MM.1S (cell line): ENCODE measurements around the gene USF3.

Experiments used
- DNase-seq: peaks from one replicate; pipeline ENCODE4 v3.0.0-alpha.2; 2015
- H2AFZ ChIP-seq: fragments of 300-600 bp; sonication (generic); 2 replicates; pipeline ENCODE4 v1.6.0; 2016; ENCODE audit warnings: antibody characterized with exemption, low read length
- H3F3A ChIP-seq: fragments of 300-600 bp; sonication (generic); 2 replicates; pipeline ENCODE4 v1.6.1; 2016; ENCODE audit warnings: mild to moderate bottlenecking, antibody characterized with exemption, low read length, moderate library complexity, mixed read lengths; ENCODE audit not compliant: insufficient read depth
- H3K27ac ChIP-seq: fragments of 300-600 bp; sonication (generic); 2 replicates; pipeline ENCODE4 v1.5.1; 2016; ENCODE audit warnings: mild to moderate bottlenecking, low read length
- H3K27me3 ChIP-seq: fragments of 300-600 bp; sonication (generic); replicated peaks from 2 replicates; pipeline ENCODE4 v1.6.0; 2016; ENCODE audit warnings: low read length; ENCODE audit not compliant: insufficient read depth
- H3K36me3 ChIP-seq: fragments of 300-600 bp; sonication (generic); replicated peaks from 2 replicates; pipeline ENCODE4 v1.6.1; 2016; ENCODE audit warnings: mild to moderate bottlenecking, low read length, mixed read lengths; ENCODE audit not compliant: insufficient read depth
- H3K4me1 ChIP-seq: fragments of 300-600 bp; sonication (generic); 2 replicates; pipeline ENCODE4 v1.6.1; 2016; ENCODE audit warnings: low read length, mixed read lengths
- H3K4me2 ChIP-seq: fragments of 300-600 bp; sonication (generic); 2 replicates; pipeline ENCODE4 v1.6.0; 2016; ENCODE audit warnings: low read depth, low read length
- H3K4me3 ChIP-seq: fragments of 300-600 bp; sonication (generic); 2 replicates; pipeline ENCODE4 v1.5.1; 2016; ENCODE audit warnings: low read length, mixed read lengths
- H3K79me2 ChIP-seq: fragments of 300-600 bp; sonication (generic); 2 replicates; pipeline ENCODE4 v1.6.1; 2016; ENCODE audit warnings: mixed run types, low read length, mixed read lengths
- H3K9ac ChIP-seq: fragments of 300-600 bp; sonication (generic); 2 replicates; pipeline ENCODE4 v1.6.1; 2016; ENCODE audit warnings: low read length, mixed read lengths
- H3K9me2 ChIP-seq: fragments of 300-600 bp; sonication (generic); replicated peaks from 2 replicates; pipeline ENCODE4 v1.6.1; 2016; ENCODE audit warnings: mild to moderate bottlenecking, low read length, mixed read lengths; ENCODE audit not compliant: insufficient read depth
- H3K9me3 ChIP-seq: fragments of 300-600 bp; sonication (generic); replicated peaks from 2 replicates; pipeline ENCODE4 v1.6.1; 2016; ENCODE audit warnings: mild to moderate bottlenecking, low read length, mixed read lengths; ENCODE audit not compliant: insufficient read depth
- H4K20me1 ChIP-seq: fragments of 300-600 bp; sonication (generic); 2 replicates; pipeline ENCODE4 v1.6.1; 2016; ENCODE audit warnings: mild to moderate bottlenecking, low read length, moderate library complexity, mixed read lengths; ENCODE audit not compliant: insufficient read depth
- CTCF ChIP-seq: fragments of 300-600 bp; sonication (generic); IDR thresholded peaks from 2 replicates; pipeline ENCODE4 v1.5.1; 2016; ENCODE audit warnings: antibody characterized with exemption, low read length, mixed read lengths
- EZH2 ChIP-seq: fragments of 300-600 bp; sonication (generic); optimal IDR thresholded peaks from 2 replicates; pipeline ENCODE3; 2017; ENCODE audit warnings: low read depth, mild to moderate bottlenecking, antibody characterized with exemption, low read length, mixed read lengths
- EZH2phosphoT487 ChIP-seq: fragments of 300-600 bp; sonication (generic); IDR thresholded peaks from 2 replicates; pipeline ENCODE4 v1.6.1; 2018; ENCODE audit warnings: antibody characterized with exemption, low read length

USF3 gene

GRCh38 chr3:113654851-113655250 is 41.6 kb downstream of the USF3 start:
- H3K27me3 ChIP-seq: no peaks in the 10 kb centered on the region
- no peak overlapping the region for H2AFZ ChIP-seq
- no peaks in the 10 kb centered on the region for H3K4me1 ChIP-seq
- no peaks in the 10 kb centered on the region for H4K20me1 ChIP-seq
- H3K9ac ChIP-seq: no peak overlapping the region
- H3K4me3 ChIP-seq: no peak overlapping the region
- H3K27ac ChIP-seq: no peak overlapping the region
- H3K79me2 ChIP-seq: no peaks in the 10 kb centered on the region
- DNase-seq: no peak
- H3F3A ChIP-seq: no peaks in the 10 kb centered on the region
- H3K4me2 ChIP-seq: no peak overlapping the region
- TF ChIP-seq CTCF: no peak
- TF ChIP-seq EZH2phosphoT487: no peak
- no peak for TF ChIP-seq EZH2
- H3K9me3 ChIP-seq: no peaks in the 10 kb centered on the region
- H3K9me2 ChIP-seq: no peaks in the 10 kb centered on the region
- no peaks in the 10 kb centered on the region for H3K36me3 ChIP-seq

GRCh38 chr3:113654310-113654709 is 42.1 kb downstream of the USF3 start:
- Histone ChIP-seq H3K36me3 (no peaks in the 10 kb centered on the region), H3K4me2 (no peak overlapping the region), H3K79me2 (no peaks in the 10 kb centered on the region), H3K27me3 (no peaks in the 10 kb centered on the region), H4K20me1 (no peaks in the 10 kb centered on the region), H3K4me3 (no peak overlapping the region), H2AFZ (no peak overlapping the region), H3K27ac (no peak overlapping the region), H3K4me1 (no peaks in the 10 kb centered on the region), H3K9ac (no peak overlapping the region), H3K9me2 (no peaks in the 10 kb centered on the region), H3F3A (no peaks in the 10 kb centered on the region), H3K9me3 (no peaks in the 10 kb centered on the region)
- no peak for DNase-seq
- TF ChIP-seq CTCF: no peak
- TF ChIP-seq EZH2phosphoT487: no peak
- TF ChIP-seq EZH2: no peak

- no peak overlapping the region for H3K9ac ChIP-seq
- no peaks in the 10 kb centered on the region for H3K36me3 ChIP-seq
- H3K4me2 ChIP-seq: no peak overlapping the region
- no peaks in the 10 kb centered on the region for H3K4me1 ChIP-seq
- no peaks in the 10 kb centered on the region for H4K20me1 ChIP-seq
- no peak overlapping the region for H2AFZ ChIP-seq
- no peaks in the 10 kb centered on the region for H3K27me3 ChIP-seq
- H3K9me2 ChIP-seq: no peaks in the 10 kb centered on the region
- H3K27ac ChIP-seq: no peak overlapping the region
- TF ChIP-seq EZH2phosphoT487: no peak
- TF ChIP-seq CTCF: no peak
- TF ChIP-seq EZH2: no peak
- H3K9me3 ChIP-seq: no peaks in the 10 kb centered on the region
- no peak overlapping the region for H3K4me3 ChIP-seq
- no peaks in the 10 kb centered on the region for H3F3A ChIP-seq
- no peaks in the 10 kb centered on the region for H3K79me2 ChIP-seq
- no peak for DNase-seq
Observed at GRCh38 chr3:113649174-113649845, 47.1 kb downstream of the USF3 start.
